Neural crest cell (in vitro differentiated cells): Measurements from ENCODE around the gene KCNK6. TPM values are rescaled to one million over a fixed set of nuclear protein-coding genes. Genes with fewer than 3 reads are reported as not detected.
A peak's percentile ranks its signal among the peaks of the same experiment; 100 is the strongest.

Experiments
- DNase-seq: peaks from one replicate; pipeline ENCODE4 v3.0.0; 2021; ENCODE audit warnings: low read depth, mixed read lengths, low spot score
- H3K27ac Mint-ChIP-seq: one replicate; pipeline ENCODE4 v1.8.0; 2021; ENCODE audit warnings: mild to moderate bottlenecking, mixed read lengths; ENCODE audit not compliant: unreplicated experiment
- H3K27me3 Mint-ChIP-seq: 2 replicates; pipeline ENCODE4 v1.8.0; 2021; ENCODE audit warnings: low read depth, mild to moderate bottlenecking, mixed read lengths
- H3K36me3 Mint-ChIP-seq: 2 replicates; pipeline ENCODE4 v1.8.0; 2021; ENCODE audit warnings: low read depth, mild to moderate bottlenecking, mixed read lengths
- H3K4me1 Mint-ChIP-seq: 2 replicates; pipeline ENCODE4 v1.8.0; 2021; ENCODE audit warnings: mixed read lengths
- H3K4me3 Mint-ChIP-seq: one replicate; pipeline ENCODE4 v1.8.0; 2021; ENCODE audit warnings: mild to moderate bottlenecking, mixed read lengths
- H3K9me3 Mint-ChIP-seq: 2 replicates; pipeline ENCODE4 v1.8.0; 2021; ENCODE audit warnings: mixed read lengths
- CTCF ChIP-seq: fragments of 200-600 bp; sonication (generic); conservative IDR thresholded peaks from 2 replicates; pipeline ENCODE4 v1.5.0; 2021; ENCODE audit warnings: antibody characterized with exemption, mild to moderate bottlenecking
- total RNA-seq: library from RNA; stranded (reverse); gene quantifications from 2 replicates; pipeline ENCODE4 v1.2.1, GENCODE V29; 2021

The KCNK6 gene
- total RNA-seq, 1 donor from 2014 or later, result not detected

- H3K9me3 Mint-ChIP-seq, result no peaks in the 10 kb centered on the region
- no peaks in the 10 kb centered on the region for H3K36me3 Mint-ChIP-seq
- TF ChIP-seq CTCF, result no peak
- peak overlapping the region; percentile 30 for H3K27ac Mint-ChIP-seq
- H3K4me1 Mint-ChIP-seq, result peaks cover 7% of the 10 kb centered on the region
- H3K27me3 Mint-ChIP-seq, result peaks cover 30% of the 10 kb centered on the region
- peak overlapping the region; percentile 7 for H3K4me3 Mint-ChIP-seq
- DNase-seq, result no peak
These were observed 49.9 kb downstream of the KCNK6 start for GRCh38 chr19:38369584-38369983.

DNA sequence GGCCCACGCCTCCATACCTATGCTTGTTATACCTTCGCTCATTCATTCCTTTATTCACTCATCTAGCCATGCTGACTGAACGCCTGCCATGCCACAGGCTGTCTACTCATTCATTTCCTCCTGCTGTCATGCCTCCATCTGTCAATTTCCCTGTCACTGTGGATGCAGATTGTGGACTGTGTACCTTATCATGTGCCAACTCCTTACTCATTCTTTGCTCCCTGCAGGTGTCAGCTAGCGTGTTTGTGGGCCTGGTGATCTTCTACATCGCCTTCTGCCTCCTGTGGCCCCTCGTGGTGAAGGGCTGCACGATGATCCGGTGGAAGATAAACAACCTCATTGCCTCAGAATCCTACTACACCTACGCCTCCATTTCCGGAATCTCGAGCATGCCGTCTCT is 50.7 kb downstream of the KCNK6 start:
- no peak overlapping the region for H3K27ac Mint-ChIP-seq
- H3K27me3 Mint-ChIP-seq, result peaks cover 30% of the 10 kb centered on the region

GRCh38 chr19:38371081-38371480 is 51.4 kb downstream of the KCNK6 start:
- peaks cover 28% of the 10 kb centered on the region for H3K27me3 Mint-ChIP-seq
- H3K9me3 Mint-ChIP-seq, result no peaks in the 10 kb centered on the region
- peaks cover 22% of the 10 kb centered on the region for H3K4me1 Mint-ChIP-seq

More for the DNA sequence above, 50.7 kb downstream of the KCNK6 start:
- H3K4me3 Mint-ChIP-seq, result no peak overlapping the region
- TF ChIP-seq CTCF, result no peak
- peaks cover 14% of the 10 kb centered on the region for H3K4me1 Mint-ChIP-seq
- no peak for DNase-seq
- H3K36me3 Mint-ChIP-seq, result no peaks in the 10 kb centered on the region
- no peaks in the 10 kb centered on the region for H3K9me3 Mint-ChIP-seq

DNA sequence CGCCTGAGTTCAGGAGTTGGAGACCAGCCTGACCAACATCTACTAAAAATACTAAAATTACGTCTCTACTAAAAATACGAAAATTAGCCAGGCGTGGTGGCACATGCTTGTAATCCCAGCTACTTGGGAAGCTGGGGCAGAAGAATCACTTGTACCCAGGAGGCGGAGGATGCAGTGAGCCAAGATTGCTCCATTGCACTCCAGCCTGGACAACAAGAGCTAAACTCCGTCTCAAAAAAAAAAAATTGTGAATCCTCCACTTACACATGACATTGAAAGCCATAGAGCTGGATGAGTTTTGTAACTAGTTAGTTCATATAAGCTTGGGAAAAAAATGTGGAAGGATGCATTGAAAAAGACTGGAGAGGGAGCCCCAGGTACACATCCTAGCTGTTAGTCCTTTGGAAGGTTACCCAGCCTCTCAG is 54.3 kb downstream of the KCNK6 start:
- H3K4me1 Mint-ChIP-seq, result peaks cover 24% of the 10 kb centered on the region
- peak overlapping the region; percentile 72 for H3K27ac Mint-ChIP-seq
- no peak for TF ChIP-seq CTCF
- H3K27me3 Mint-ChIP-seq, result peaks cover 25% of the 10 kb centered on the region
- H3K36me3 Mint-ChIP-seq, result no peaks in the 10 kb centered on the region
- DNase-seq, result no peak
- H3K9me3 Mint-ChIP-seq, result no peaks in the 10 kb centered on the region
- H3K4me3 Mint-ChIP-seq, result peak overlapping the region; percentile 99

More at GRCh38 chr19:38371081-38371480, 51.4 kb downstream of the KCNK6 start:
- Mint-ChIP-seq H3K27ac (no peak overlapping the region), H3K4me3 (peak overlapping the region; percentile 11), H3K36me3 (no peaks in the 10 kb centered on the region)
- no peak for DNase-seq
- no peak for TF ChIP-seq CTCF

DNA sequence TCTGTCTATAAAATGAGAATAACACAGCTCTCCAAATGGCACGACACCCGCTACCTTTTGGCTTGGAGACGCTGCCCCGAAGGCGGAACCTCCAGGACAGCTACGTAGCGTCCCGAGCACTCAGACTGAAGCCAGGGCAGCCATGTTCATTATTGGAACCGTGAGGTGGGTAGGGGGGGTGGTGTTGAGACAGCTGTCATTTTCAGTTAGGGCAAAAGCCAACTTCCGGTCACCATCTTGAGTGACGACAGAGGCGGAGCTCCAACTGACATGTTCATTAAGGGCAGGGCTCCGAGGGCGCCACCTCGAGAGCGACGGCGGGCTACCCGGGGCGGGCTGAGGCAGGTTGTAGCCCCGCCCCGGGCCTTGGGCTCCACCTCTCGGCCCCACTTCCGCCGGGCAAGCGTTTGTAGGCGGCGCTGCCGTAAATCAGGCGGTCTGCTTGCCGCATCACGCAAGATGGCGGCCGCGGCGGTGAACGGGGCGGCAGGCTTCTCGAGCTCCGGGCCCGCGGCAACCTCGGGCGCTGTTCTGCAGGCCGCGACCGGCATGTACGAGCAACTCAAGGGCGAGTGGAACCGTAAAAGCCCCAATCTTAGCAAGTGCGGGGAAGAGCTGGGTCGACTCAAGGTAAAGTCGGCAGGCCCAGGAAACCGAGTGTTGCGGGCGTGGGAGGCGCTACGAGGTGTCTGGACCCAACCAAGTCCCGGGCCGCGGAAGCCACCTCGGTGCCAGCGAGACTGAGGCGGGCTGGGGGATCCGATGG is 54.9 kb downstream of the KCNK6 start, which contains the start of gene PSMD8:
Gene PSMD8 (plus strand): TSS at position 240 of the 766 bp plus-strand sequence. CDS start 31 bp downstream, at position 271.
- H3K4me3 Mint-ChIP-seq, result peak within 1 kb of the TSS; percentile 99
- TF ChIP-seq CTCF, result peak; percentile 26

More for the DNA sequence above, 54.9 kb downstream of the KCNK6 start, which contains the start of gene PSMD8:
- peak; percentile 92 for DNase-seq
- peaks cover 5% of the 10 kb centered on the region for H3K36me3 Mint-ChIP-seq
- peaks cover 23% of the 10 kb centered on the region for H3K27me3 Mint-ChIP-seq
- peaks cover 24% of the 10 kb centered on the region for H3K4me1 Mint-ChIP-seq
- no peaks in the 10 kb centered on the region for H3K9me3 Mint-ChIP-seq
- H3K27ac Mint-ChIP-seq, result peak within 1 kb of the TSS; percentile 98
